Chondrocyte (in vitro differentiated cells): ENCODE data around the gene CD22. TPM values are rescaled to one million over a fixed set of nuclear protein-coding genes. Genes with fewer than 3 reads are reported as not detected.

Source experiments
- DNase-seq: peaks from one replicate; pipeline ENCODE4 v3.0.0; 2021; ENCODE audit warnings: mixed read lengths, low spot score
- H3K27ac Mint-ChIP-seq: one replicate; pipeline ENCODE4 v1.8.0; 2021; ENCODE audit warnings: mild to moderate bottlenecking, moderate library complexity, mixed read lengths; ENCODE audit not compliant: unreplicated experiment
- H3K27me3 Mint-ChIP-seq: 2 replicates; pipeline ENCODE4 v1.8.0; 2021; ENCODE audit warnings: low read depth, mixed read lengths
- H3K36me3 Mint-ChIP-seq: 2 replicates; pipeline ENCODE4 v1.8.0; 2021; ENCODE audit warnings: low read depth, mixed read lengths
- H3K4me1 Mint-ChIP-seq: 2 replicates; pipeline ENCODE4 v1.8.0; 2021; ENCODE audit warnings: low read depth, mild to moderate bottlenecking, mixed read lengths
- H3K4me3 Mint-ChIP-seq: one replicate; pipeline ENCODE4 v1.8.0; 2021; ENCODE audit warnings: mild to moderate bottlenecking, moderate library complexity, mixed read lengths; ENCODE audit not compliant: unreplicated experiment
- H3K9me3 Mint-ChIP-seq: 2 replicates; pipeline ENCODE4 v1.8.0; 2021; ENCODE audit warnings: low read depth, mixed read lengths
- CTCF ChIP-seq: fragments of 200-600 bp; sonication (generic); IDR thresholded peaks from 2 replicates; pipeline ENCODE4 v1.5.0; 2021; ENCODE audit warnings: antibody characterized with exemption, mild to moderate bottlenecking, moderate library complexity
- total RNA-seq: library from RNA; stranded (reverse); gene quantifications from 3 replicates; pipeline ENCODE4 v1.2.1, GENCODE V29; 2021

Gene CD22
- total RNA-seq, 1 donor from 2014 or later = not detected

- Mint-ChIP-seq H3K9me3 (no peaks in the 10 kb centered on the region), H3K27ac (no peak overlapping the region), H3K27me3 (peaks cover 45% of the 10 kb centered on the region), H3K36me3 (no peaks in the 10 kb centered on the region), H3K4me3 (no peak overlapping the region), H3K4me1 (no peaks in the 10 kb centered on the region)
- no peak for TF ChIP-seq CTCF
- DNase-seq = peak; percentile 64
Observed at GRCh38 chr19:35342430-35342829, 13.4 kb downstream of the CD22 start.

- no peak overlapping the region for H3K4me3 Mint-ChIP-seq
- no peak for TF ChIP-seq CTCF
- no peaks in the 10 kb centered on the region for H3K4me1 Mint-ChIP-seq
- DNase-seq = peak; percentile 59
- peaks cover 61% of the 10 kb centered on the region for H3K27me3 Mint-ChIP-seq
- H3K27ac Mint-ChIP-seq = no peak overlapping the region
- H3K9me3 Mint-ChIP-seq = no peaks in the 10 kb centered on the region
- H3K36me3 Mint-ChIP-seq = peaks cover 1% of the 10 kb centered on the region
Observed at GRCh38 chr19:35344511-35345031, 15.6 kb downstream of the CD22 start.

- H3K27me3 Mint-ChIP-seq = peaks cover 58% of the 10 kb centered on the region
Observed at GRCh38 chr19:35345671-35346111, 16.7 kb downstream of the CD22 start.

GRCh38 chr19:35346193-35347052 lies 17.4 kb downstream of the CD22 start:
- Mint-ChIP-seq H3K9me3 (no peaks in the 10 kb centered on the region), H3K27me3 (peaks cover 54% of the 10 kb centered on the region), H3K36me3 (peaks cover 1% of the 10 kb centered on the region), H3K4me3 (no peak overlapping the region), H3K27ac (no peak overlapping the region), H3K4me1 (no peaks in the 10 kb centered on the region)
- TF ChIP-seq CTCF = no peak
- no peak for DNase-seq

More at GRCh38 chr19:35345671-35346111, 16.7 kb downstream of the CD22 start:
- no peak for DNase-seq
- H3K27ac Mint-ChIP-seq = no peak overlapping the region
- H3K4me1 Mint-ChIP-seq = no peaks in the 10 kb centered on the region
- no peak overlapping the region for H3K4me3 Mint-ChIP-seq
- H3K9me3 Mint-ChIP-seq = no peaks in the 10 kb centered on the region
- H3K36me3 Mint-ChIP-seq = peaks cover 1% of the 10 kb centered on the region
- TF ChIP-seq CTCF = no peak

GRCh38 chr19:35347171-35347929 lies 18.4 kb downstream of the CD22 start, which contains the start of gene FFAR1:
Gene FFAR1 (plus strand): TSS chr19:35347902. CDS start chr19:35351552, 3,650 bp downstream.
- no peaks in the 10 kb centered on the region for H3K9me3 Mint-ChIP-seq
- no peak within 1 kb of the TSS for H3K27ac Mint-ChIP-seq
- TF ChIP-seq CTCF = no peak
- H3K4me3 Mint-ChIP-seq = no peak within 1 kb of the TSS
- H3K27me3 Mint-ChIP-seq = peaks cover 49% of the 10 kb centered on the region
- peaks cover 1% of the 10 kb centered on the region for H3K36me3 Mint-ChIP-seq
- no peaks in the 10 kb centered on the region for H3K4me1 Mint-ChIP-seq
- peak; percentile 28 for DNase-seq
